Activated CD4-positive, alpha-beta T cell treated with anti-CD3 and anti-CD28 coated beads, Interleukin-2, amount 10 ng/mL, durations not matched to agents 7 days and 5 days (primary cell): ENCODE results near the gene STAT5B. TPM values are rescaled to one million over a fixed set of nuclear protein-coding genes. Genes with fewer than 3 reads are reported as not detected.

ENCODE experiments used
- CTCF ChIA-PET: fragments of 350-600 bp; sonication (Branson Sonifier 250); formaldehyde crosslinking; loops from one replicate; lab custom pipeline; 2021; ENCODE audit warnings: antibody characterized with exemption; lab: Charles Lee
- POLR2A ChIA-PET: fragments of 350-600 bp; sonication (Branson Sonifier 250); formaldehyde crosslinking; loops from one replicate; lab custom pipeline; 2021; ENCODE audit warnings: antibody characterized with exemption; lab: Charles Lee
- DNase-seq: peaks from one replicate; pipeline ENCODE4 v3.0.0-alpha.2; 2020
- H3K27ac Mint-ChIP-seq: one replicate; pipeline ENCODE4 v1.8.0; 2021; ENCODE audit warnings: mild to moderate bottlenecking, moderate library complexity, mixed read lengths
- H3K27me3 Mint-ChIP-seq: one replicate; pipeline ENCODE4 v1.8.0; 2021; ENCODE audit warnings: mixed read lengths
- H3K36me3 Mint-ChIP-seq: one replicate; pipeline ENCODE4 v1.8.0; 2021; ENCODE audit warnings: low read depth, mixed read lengths
- H3K4me1 Mint-ChIP-seq: one replicate; pipeline ENCODE4 v1.8.0; 2021; ENCODE audit warnings: mixed read lengths
- H3K4me3 Mint-ChIP-seq: one replicate; pipeline ENCODE4 v1.8.0; 2021; ENCODE audit warnings: mild to moderate bottlenecking, moderate library complexity, mixed read lengths
- H3K9me3 Mint-ChIP-seq: one replicate; pipeline ENCODE4 v1.8.0; 2021; ENCODE audit warnings: mixed read lengths
- total RNA-seq, 2 experiments: library from RNA; stranded (reverse); gene quantifications; one replicate each; pipeline ENCODE4 v1.2.3, GENCODE V29; 2021

The STAT5B gene
- total RNA-seq, 2 experiments from 2014 or later = 150 to 164 TPM

GRCh38 chr17:42167807-42168206 is 108.4 kb downstream of the STAT5B start:
- DNase-seq = no peak
- H3K4me1 Mint-ChIP-seq = no peaks in the 10 kb centered on the region
- H3K27ac Mint-ChIP-seq = no peak overlapping the region
- POLR2A ChIA-PET = no interaction called here
- CTCF ChIA-PET = interaction anchor here (0.5 to 3.6 kb wide), 4 partner anchors 13 to 160 kb away, joined by 3 to 28 read pairs (median 3); partner anchors contain the start of gene KCNH4
- H3K36me3 Mint-ChIP-seq = no peaks in the 10 kb centered on the region
- no peaks in the 10 kb centered on the region for H3K27me3 Mint-ChIP-seq
- H3K4me3 Mint-ChIP-seq = no peak overlapping the region
- no peaks in the 10 kb centered on the region for H3K9me3 Mint-ChIP-seq

GRCh38 chr17:42166196-42166763 is 109.9 kb downstream of the STAT5B start:
- Mint-ChIP-seq H3K36me3 (no peaks in the 10 kb centered on the region), H3K27ac (no peak overlapping the region), H3K27me3 (no peaks in the 10 kb centered on the region), H3K4me1 (no peaks in the 10 kb centered on the region), H3K9me3 (no peaks in the 10 kb centered on the region), H3K4me3 (no peak overlapping the region)
- ChIA-PET POLR2A (no interaction called here), CTCF (interaction anchor here (3.6 kb wide), 1 partner anchor 14 kb away, joined by 28 read pairs; the partner anchor contains the start of gene KCNH4)
- DNase-seq = no peak

- Mint-ChIP-seq H3K9me3 (no peaks in the 10 kb centered on the region), H3K4me3 (no peak overlapping the region), H3K27ac (no peak overlapping the region), H3K36me3 (no peaks in the 10 kb centered on the region), H3K27me3 (no peaks in the 10 kb centered on the region), H3K4me1 (no peaks in the 10 kb centered on the region)
- no peak for DNase-seq
- ChIA-PET CTCF (interaction anchor here (0.6 kb wide), 1 partner anchor 372 kb away, joined by 3 read pairs; no protein-coding TSS in a partner anchor), POLR2A (no interaction called here)
These were observed 110.4 kb downstream of the STAT5B start for GRCh38 chr17:42165751-42166150.

GRCh38 chr17:42163696-42164407 is 112.3 kb downstream of the STAT5B start:
- Mint-ChIP-seq H3K27ac (no peak overlapping the region), H3K27me3 (no peaks in the 10 kb centered on the region), H3K4me1 (no peaks in the 10 kb centered on the region), H3K9me3 (no peaks in the 10 kb centered on the region), H3K36me3 (no peaks in the 10 kb centered on the region), H3K4me3 (no peak overlapping the region)
- CTCF ChIA-PET = interaction anchor here (0.7 to 1.6 kb wide), 2 partner anchors 25 to 114 kb away, joined by 3 to 4 read pairs; no protein-coding TSS in a partner anchor
- POLR2A ChIA-PET = no interaction called here
- DNase-seq = no peak

- H3K36me3 Mint-ChIP-seq = no peaks in the 10 kb centered on the region
- POLR2A ChIA-PET = no interaction called here
These were observed 113.1 kb downstream of the STAT5B start for GRCh38 chr17:42163113-42163512.

GRCh38 chr17:42160531-42160910 is 115.7 kb downstream of the STAT5B start:
- peaks cover 3% of the 10 kb centered on the region for H3K36me3 Mint-ChIP-seq
- POLR2A ChIA-PET = no interaction called here
- CTCF ChIA-PET = interaction anchor here (1.0 kb wide), 1 partner anchor 33 kb away, joined by 3 read pairs; the partner anchor contains the start of gene GHDC
- H3K27me3 Mint-ChIP-seq = no peaks in the 10 kb centered on the region
- H3K4me3 Mint-ChIP-seq = no peak overlapping the region
- no peak for DNase-seq
- peaks cover 2% of the 10 kb centered on the region for H3K9me3 Mint-ChIP-seq
- peaks cover 6% of the 10 kb centered on the region for H3K4me1 Mint-ChIP-seq
- no peak overlapping the region for H3K27ac Mint-ChIP-seq

More at GRCh38 chr17:42163113-42163512, 113.1 kb downstream of the STAT5B start:
- H3K4me3 Mint-ChIP-seq = no peak overlapping the region
- no peaks in the 10 kb centered on the region for H3K9me3 Mint-ChIP-seq
- peak; percentile 41 for DNase-seq
- CTCF ChIA-PET = interaction anchor here (0.7 to 1.6 kb wide), 2 partner anchors 25 to 114 kb away, joined by 3 to 4 read pairs; no protein-coding TSS in a partner anchor
- H3K27ac Mint-ChIP-seq = no peak overlapping the region
- no peaks in the 10 kb centered on the region for H3K4me1 Mint-ChIP-seq
- H3K27me3 Mint-ChIP-seq = no peaks in the 10 kb centered on the region

GRCh38 chr17:42159796-42160530 is 116.2 kb downstream of the STAT5B start:
- peaks cover 2% of the 10 kb centered on the region for H3K9me3 Mint-ChIP-seq
- H3K36me3 Mint-ChIP-seq = peaks cover 3% of the 10 kb centered on the region
- peaks cover 12% of the 10 kb centered on the region for H3K4me1 Mint-ChIP-seq
- ChIA-PET POLR2A (interaction anchor here (0.7 kb wide), 1 partner anchor 128 kb away, joined by 3 read pairs; the partner anchor contains the start of gene STAT5A), CTCF (interaction anchor here (0.9 to 1.0 kb wide), 2 partner anchors 23 to 34 kb away, joined by 3 read pairs; partner anchors contain the start of gene GHDC)
- H3K27me3 Mint-ChIP-seq = no peaks in the 10 kb centered on the region
- H3K27ac Mint-ChIP-seq = no peak overlapping the region
- H3K4me3 Mint-ChIP-seq = no peak overlapping the region
- no peak for DNase-seq

- H3K27ac Mint-ChIP-seq = peak overlapping the region; percentile 89
- H3K4me3 Mint-ChIP-seq = peak overlapping the region; percentile 90
- H3K36me3 Mint-ChIP-seq = peaks cover 19% of the 10 kb centered on the region
- ChIA-PET CTCF (interaction anchor here (1.0 to 1.7 kb wide), 4 partner anchors 20 to 28 kb away, joined by 3 to 5 read pairs (median 4); partner anchors contain the start of gene KCNH4), POLR2A (no interaction called here)
- no peak for DNase-seq
- peaks cover 2% of the 10 kb centered on the region for H3K9me3 Mint-ChIP-seq
- no peaks in the 10 kb centered on the region for H3K27me3 Mint-ChIP-seq
- peaks cover 45% of the 10 kb centered on the region for H3K4me1 Mint-ChIP-seq
These were observed 120.6 kb downstream of the STAT5B start for GRCh38 chr17:42155614-42156045.

- H3K4me3 Mint-ChIP-seq = peak overlapping the region; percentile 90
- DNase-seq = peak; percentile 13
- ChIA-PET POLR2A (interaction anchor here (0.5 to 0.7 kb wide), 2 partner anchors 16 to 70 kb away, joined by 3 read pairs; no protein-coding TSS in a partner anchor), CTCF (interaction anchor here (0.6 to 1.9 kb wide), 4 partner anchors 21 to 208 kb away, joined by 3 to 7 read pairs (median 4); partner anchors contain the start of gene NKIRAS2)
- H3K27me3 Mint-ChIP-seq = no peaks in the 10 kb centered on the region
- H3K36me3 Mint-ChIP-seq = peaks cover 19% of the 10 kb centered on the region
- H3K27ac Mint-ChIP-seq = peak overlapping the region; percentile 89
- peaks cover 45% of the 10 kb centered on the region for H3K4me1 Mint-ChIP-seq
- H3K9me3 Mint-ChIP-seq = peaks cover 2% of the 10 kb centered on the region
These were observed 122.1 kb downstream of the STAT5B start for GRCh38 chr17:42153919-42154742.
